ENCODE results near the gene SOCS7. TPM values are rescaled to one million over a fixed set of nuclear protein-coding genes. Genes with fewer than 3 reads are reported as not detected.

SOCS7 gene
- total RNA-seq, 1 experiment from 2014 or later = 29.2 TPM

- intact Hi-C loops (cut with micrococcal nuclease; ENCODE audit: unreplicated experiment) = loop anchor here (10.0 kb wide), 1 partner anchor 244 kb away; no protein-coding TSS in a partner anchor
- TF ChIP-seq, protein P1, sequence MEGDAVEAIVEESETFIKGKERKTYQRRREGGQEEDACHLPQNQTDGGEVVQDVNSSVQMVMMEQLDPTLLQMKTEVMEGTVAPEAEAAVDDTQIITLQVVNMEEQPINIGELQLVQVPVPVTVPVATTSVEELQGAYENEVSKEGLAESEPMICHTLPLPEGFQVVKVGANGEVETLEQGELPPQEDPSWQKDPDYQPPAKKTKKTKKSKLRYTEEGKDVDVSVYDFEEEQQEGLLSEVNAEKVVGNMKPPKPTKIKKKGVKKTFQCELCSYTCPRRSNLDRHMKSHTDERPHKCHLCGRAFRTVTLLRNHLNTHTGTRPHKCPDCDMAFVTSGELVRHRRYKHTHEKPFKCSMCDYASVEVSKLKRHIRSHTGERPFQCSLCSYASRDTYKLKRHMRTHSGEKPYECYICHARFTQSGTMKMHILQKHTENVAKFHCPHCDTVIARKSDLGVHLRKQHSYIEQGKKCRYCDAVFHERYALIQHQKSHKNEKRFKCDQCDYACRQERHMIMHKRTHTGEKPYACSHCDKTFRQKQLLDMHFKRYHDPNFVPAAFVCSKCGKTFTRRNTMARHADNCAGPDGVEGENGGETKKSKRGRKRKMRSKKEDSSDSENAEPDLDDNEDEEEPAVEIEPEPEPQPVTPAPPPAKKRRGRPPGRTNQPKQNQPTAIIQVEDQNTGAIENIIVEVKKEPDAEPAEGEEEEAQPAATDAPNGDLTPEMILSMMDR (IDR thresholded peaks at IDR 0.05; ENCODE audit: insufficient read depth in 1 of 2, low read depth in 1 of 2, low read length in 1 of 2, severe bottlenecking in 1 of 2, unreplicated experiment in 1 of 2) = no peak
- ChIA-PET CTCF (interaction anchor here (0.6 to 1.6 kb wide), 2 partner anchors 39 to 164 kb away, joined by 3 to 5 read pairs; no protein-coding TSS in a partner anchor), POLR2A (no interaction called here)
- no peak overlapping the region for H3K4me3 Mint-ChIP-seq (ENCODE audit: unreplicated experiment)
- H3K4me3 ChIP-seq (ENCODE audit: low read depth, low read length) = no peak overlapping the region
- peaks cover 16% of the 10 kb centered on the region for H3K4me1 ChIP-seq
- no peak for DNase-seq
- H3K9me3 Mint-ChIP-seq (ENCODE audit: unreplicated experiment) = no peaks in the 10 kb centered on the region
- no peaks in the 10 kb centered on the region for H3K27me3 Mint-ChIP-seq (ENCODE audit: insufficient read depth, unreplicated experiment)
- H3K27ac Mint-ChIP-seq (ENCODE audit: unreplicated experiment) = no peak overlapping the region
- H3K9me3 ChIP-seq = no peaks in the 10 kb centered on the region
- H3K36me3 ChIP-seq (ENCODE audit: control insufficient read depth, insufficient read depth, low read length) = no peaks in the 10 kb centered on the region
- peaks cover 14% of the 10 kb centered on the region for H3K4me1 Mint-ChIP-seq (ENCODE audit: low read depth, unreplicated experiment)
- peaks cover under 1% of the 10 kb centered on the region for H3K36me3 Mint-ChIP-seq (ENCODE audit: insufficient read depth, unreplicated experiment)
- no peaks in the 10 kb centered on the region for H3K27me3 ChIP-seq (replicated peaks; ENCODE audit: control insufficient read depth, insufficient read depth, low read length)
- no TSS peak for BruUV-seq (replicated peaks)
These were observed 68.9 kb downstream of the SOCS7 start for GRCh38 chr17:38420518-38420917.

GRCh38 chr17:38421171-38421841, 69.7 kb downstream of the SOCS7 start:
- H3K4me3 ChIP-seq (ENCODE audit: low read depth, low read length) = no peak overlapping the region
- Mint-ChIP-seq H3K4me1 (ENCODE audit: low read depth, unreplicated experiment) (peaks cover 14% of the 10 kb centered on the region), H3K27ac (ENCODE audit: unreplicated experiment) (no peak overlapping the region), H3K36me3 (ENCODE audit: insufficient read depth, unreplicated experiment) (no peaks in the 10 kb centered on the region), H3K4me3 (ENCODE audit: unreplicated experiment) (no peak overlapping the region), H3K9me3 (ENCODE audit: unreplicated experiment) (no peaks in the 10 kb centered on the region), H3K27me3 (ENCODE audit: insufficient read depth, unreplicated experiment) (no peaks in the 10 kb centered on the region)
- no peaks in the 10 kb centered on the region for H3K36me3 ChIP-seq (ENCODE audit: control insufficient read depth, insufficient read depth, low read length)
- CTCF ChIA-PET = interaction anchor here (1.2 kb wide), 1 partner anchor 137 kb away, joined by 3 read pairs; no protein-coding TSS in a partner anchor
- no peaks in the 10 kb centered on the region for H3K27me3 ChIP-seq (replicated peaks; ENCODE audit: control insufficient read depth, insufficient read depth, low read length)
- no peaks in the 10 kb centered on the region for H3K9me3 ChIP-seq
- DNase-seq = no peak
- POLR2A ChIA-PET = interaction anchor here (0.5 kb wide), 1 partner anchor 97 kb away, joined by 3 read pairs; no protein-coding TSS in a partner anchor
- TF ChIP-seq, protein P1 (IDR thresholded peaks at IDR 0.05; ENCODE audit: insufficient read depth in 1 of 2, low read depth in 1 of 2, low read length in 1 of 2, severe bottlenecking in 1 of 2, unreplicated experiment in 1 of 2) = no peak
- no TSS peak for BruUV-seq (replicated peaks)
- peaks cover 8% of the 10 kb centered on the region; the same call in 1 of the 2 replicates for H3K4me1 ChIP-seq
- intact Hi-C loops (cut with micrococcal nuclease; ENCODE audit: unreplicated experiment) = loop anchor here (10.0 kb wide), 1 partner anchor 243 kb away; no protein-coding TSS in a partner anchor

DNA sequence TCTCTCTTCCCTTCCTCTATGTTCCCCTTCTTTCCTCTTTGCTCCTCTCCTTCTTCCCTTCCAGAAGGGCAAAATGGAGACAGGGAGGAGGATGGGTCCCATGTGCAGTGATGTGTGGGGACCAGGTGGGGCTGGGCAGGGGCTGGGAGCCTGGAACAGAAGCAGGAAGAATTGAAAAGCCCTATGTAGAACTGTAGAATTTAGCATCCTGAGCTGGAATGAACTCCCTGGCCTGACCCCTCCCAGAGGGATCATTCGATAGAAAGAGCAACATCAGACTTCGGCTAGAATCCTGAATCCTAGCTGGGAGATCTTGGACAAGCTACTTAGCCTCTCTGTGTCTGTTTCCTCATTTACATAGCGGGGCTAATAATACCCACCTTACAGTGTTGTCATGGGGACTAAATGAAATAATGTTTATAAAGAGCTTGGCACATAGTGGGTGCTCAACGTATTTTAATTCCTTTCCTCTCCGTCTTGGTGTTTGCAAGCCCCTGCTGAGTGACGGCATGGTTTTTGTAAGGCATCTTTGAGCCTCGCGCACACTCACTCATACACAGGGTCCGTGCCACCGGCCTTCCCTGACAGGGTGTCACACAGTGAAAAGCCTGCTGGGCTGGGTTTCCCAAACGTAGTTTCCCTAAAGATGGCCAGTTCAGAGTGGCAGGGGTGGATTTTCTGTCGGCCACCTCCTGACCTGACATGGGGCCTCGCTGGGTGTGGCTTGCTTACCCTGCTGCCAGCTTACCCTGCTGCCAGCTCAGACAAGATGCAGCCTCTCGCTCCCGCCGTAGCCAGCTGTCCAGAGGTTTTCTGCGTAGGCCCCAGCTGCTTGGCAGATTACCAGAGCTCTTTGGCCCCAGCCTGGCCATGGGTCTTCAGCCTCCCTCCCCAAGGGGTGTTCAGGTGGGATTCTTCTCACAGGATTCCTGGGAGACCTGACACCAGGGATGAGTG, 70.5 kb downstream of the SOCS7 start:
- TF ChIP-seq, protein P1 (IDR thresholded peaks at IDR 0.05; ENCODE audit: insufficient read depth in 1 of 2, low read depth in 1 of 2, low read length in 1 of 2, severe bottlenecking in 1 of 2, unreplicated experiment in 1 of 2) = no peak
- Mint-ChIP-seq H3K27me3 (ENCODE audit: insufficient read depth, unreplicated experiment) (no peaks in the 10 kb centered on the region), H3K4me1 (ENCODE audit: low read depth, unreplicated experiment) (peaks cover 9% of the 10 kb centered on the region), H3K27ac (ENCODE audit: unreplicated experiment) (no peak overlapping the region), H3K4me3 (ENCODE audit: unreplicated experiment) (no peak overlapping the region), H3K9me3 (ENCODE audit: unreplicated experiment) (no peaks in the 10 kb centered on the region), H3K36me3 (ENCODE audit: insufficient read depth, unreplicated experiment) (no peaks in the 10 kb centered on the region)
- Histone ChIP-seq H3K4me1 (peaks cover 2% of the 10 kb centered on the region; the same call in 1 of the 2 replicates), H3K4me3 (ENCODE audit: low read depth, low read length) (no peak overlapping the region), H3K9me3 (no peaks in the 10 kb centered on the region), H3K36me3 (ENCODE audit: control insufficient read depth, insufficient read depth, low read length) (no peaks in the 10 kb centered on the region), H3K27me3 (replicated peaks; ENCODE audit: control insufficient read depth, insufficient read depth, low read length) (no peaks in the 10 kb centered on the region)
- ChIA-PET POLR2A (no interaction called here), CTCF (interaction anchor here (1.2 to 2.0 kb wide), 2 partner anchors 87 to 136 kb away, joined by 3 to 7 read pairs; no protein-coding TSS in a partner anchor)
- DNase-seq = no peak
- intact Hi-C loops (cut with micrococcal nuclease; ENCODE audit: unreplicated experiment) = loop anchor here (2.0 to 10.0 kb wide), 2 partner anchors 63 to 243 kb away; no protein-coding TSS in a partner anchor
- BruUV-seq (replicated peaks) = no TSS peak

Data from Caco-2 (cell line).